Left lung (tissue), 10 donors: ENCODE results near the gene BCAT1. TPM values are rescaled to one million over a fixed set of nuclear protein-coding genes. Genes with fewer than 3 reads are reported as not detected.

Experiments
- ATAC-seq: fragments of 200-7000 bp; cut with Tn5 transposase; one replicate; pipeline ENCODE4 v1.9.1; 2020; ENCODE audit warnings: moderate library complexity
- DNase-seq, 4 donors: peaks; one replicate each; pipeline ENCODE4 v3.0.0-alpha.2; 2013 to 2020
- H3K27ac ChIP-seq, 2 donors: fragments of 200-600 bp; sonication (generic) in 1 of 2; one replicate each; pipeline versions ENCODE4 v1.5.0 to v1.8.0; 2020 to 2021
- H3K27me3 ChIP-seq, 2 donors: fragments of 200-600 bp; sonication (generic) in 1 of 2; one replicate each; pipeline versions ENCODE4 v1.5.0 to v1.8.0; 2020 to 2021
- H3K36me3 ChIP-seq, 2 donors: fragments of 200-600 bp; sonication (generic) in 1 of 2; one replicate each; pipeline versions ENCODE4 v1.5.0 to v1.8.0; 2020 to 2021
- H3K4me1 ChIP-seq, 2 donors: fragments of 200-600 bp; one replicate each; pipeline ENCODE4 v1.8.0; 2021
- H3K4me3 ChIP-seq, 2 donors: fragments of 200-600 bp; sonication (generic) in 1 of 2; one replicate each; pipeline versions ENCODE4 v1.5.0 to v1.8.0; 2020 to 2021; ENCODE audit warnings: mild to moderate bottlenecking in 1 of 2
- H3K9me3 ChIP-seq, 2 donors: fragments of 200-600 bp; sonication (generic) in 1 of 2; one replicate each; pipeline versions ENCODE4 v1.5.0 to v1.8.0; 2020 to 2021
- intact Hi-C, 2 donors: fragments of 100-400 bp; cut with DNase I; formaldehyde crosslinking; loops; one replicate each; pipeline versions ENCODE4 v1.11.2 to v1.14.2; 2022
- polyA plus RNA-seq, 6 donors: library from polyadenylated mRNA; unstranded; fragments of 120-200 nt; gene quantifications; one replicate each; pipeline ENCODE4 v1.2.1, GENCODE V29; 2013; ENCODE audit not compliant: insufficient read length in 6 of 6
- total RNA-seq, 2 donors: library from RNA; stranded (reverse); fragmentation: NEBNext Ultra II Directional; extraction: Animal tissue kit (Norgen Biotek cat#: 25700); gene quantifications; one replicate each; pipeline ENCODE4 v1.2.1, GENCODE V29; 2021
- TF ChIP-seq, protein P1 (sequence below), 2 donors: fragments of 200-600 bp; sonication (generic) in 1 of 2; IDR thresholded peaks; one replicate each; pipeline versions ENCODE4 v1.5.0 to v1.8.0; 2021; ENCODE audit warnings: antibody characterized with exemption in 2 of 2
- donor health status: DM: no; HTN: yes; CAD: no.
- donor health status: DM: no; HTN: no; CAD: no.

BCAT1 gene
- total and polyA plus RNA-seq, 8 donors, result 29.3 to 131 (median 39.5) TPM

- TF ChIP-seq, protein P1, sequence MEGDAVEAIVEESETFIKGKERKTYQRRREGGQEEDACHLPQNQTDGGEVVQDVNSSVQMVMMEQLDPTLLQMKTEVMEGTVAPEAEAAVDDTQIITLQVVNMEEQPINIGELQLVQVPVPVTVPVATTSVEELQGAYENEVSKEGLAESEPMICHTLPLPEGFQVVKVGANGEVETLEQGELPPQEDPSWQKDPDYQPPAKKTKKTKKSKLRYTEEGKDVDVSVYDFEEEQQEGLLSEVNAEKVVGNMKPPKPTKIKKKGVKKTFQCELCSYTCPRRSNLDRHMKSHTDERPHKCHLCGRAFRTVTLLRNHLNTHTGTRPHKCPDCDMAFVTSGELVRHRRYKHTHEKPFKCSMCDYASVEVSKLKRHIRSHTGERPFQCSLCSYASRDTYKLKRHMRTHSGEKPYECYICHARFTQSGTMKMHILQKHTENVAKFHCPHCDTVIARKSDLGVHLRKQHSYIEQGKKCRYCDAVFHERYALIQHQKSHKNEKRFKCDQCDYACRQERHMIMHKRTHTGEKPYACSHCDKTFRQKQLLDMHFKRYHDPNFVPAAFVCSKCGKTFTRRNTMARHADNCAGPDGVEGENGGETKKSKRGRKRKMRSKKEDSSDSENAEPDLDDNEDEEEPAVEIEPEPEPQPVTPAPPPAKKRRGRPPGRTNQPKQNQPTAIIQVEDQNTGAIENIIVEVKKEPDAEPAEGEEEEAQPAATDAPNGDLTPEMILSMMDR (IDR thresholded peaks at IDR 0.05), result no peak
- intact Hi-C loops, result no loop called here
- Histone ChIP-seq H3K9me3 (peaks cover 0 to 4% of the 10 kb centered on the region in 2 donors), H3K27me3 (no peaks in the 10 kb centered on the region), H3K4me1 (peaks cover 0 to 2% of the 10 kb centered on the region in 2 donors), H3K4me3 (no peak overlapping the region), H3K27ac (no peak overlapping the region), H3K36me3 (no peaks in the 10 kb centered on the region)
- DNase-seq (no peak), ATAC-seq (no peak)
Measured at GRCh38 chr12:24856541-24856940, 92.4 kb downstream of the BCAT1 start.

DNA sequence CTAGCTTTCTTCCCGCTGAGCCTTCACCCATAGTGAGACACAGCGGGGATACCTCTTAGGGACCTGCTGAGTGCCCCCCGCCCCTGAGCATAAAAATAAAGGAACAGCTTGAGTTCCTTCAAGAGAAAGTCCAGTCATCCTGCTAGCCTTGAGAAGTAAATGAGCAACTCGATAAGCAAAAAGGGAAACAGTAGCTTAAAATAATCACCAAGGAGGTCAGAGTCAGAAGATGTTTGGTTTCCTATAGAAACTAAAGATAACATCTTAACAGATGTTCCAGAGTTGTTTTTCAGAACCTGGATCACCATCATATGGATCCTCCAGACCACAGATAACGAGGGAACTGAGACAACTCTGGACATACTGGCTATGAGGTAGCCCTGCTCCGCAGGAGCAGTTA lies 94.0 kb downstream of the BCAT1 start:
- Histone ChIP-seq H3K36me3 (no peaks in the 10 kb centered on the region), H3K4me1 (no peaks in the 10 kb centered on the region), H3K27ac (no peak overlapping the region), H3K4me3 (no peak overlapping the region), H3K27me3 (no peaks in the 10 kb centered on the region), H3K9me3 (no peaks in the 10 kb centered on the region)
- ATAC-seq (no peak), DNase-seq (no peak)
- TF ChIP-seq, protein P1 (IDR thresholded peaks at IDR 0.05), result no peak
- intact Hi-C loops, result no loop called here

- TF ChIP-seq, protein P1 (IDR thresholded peaks at IDR 0.05), result no peak
- H3K9me3 ChIP-seq, result no peaks in the 10 kb centered on the region
- intact Hi-C loops, result no loop called here
- H3K27ac ChIP-seq, result no peak overlapping the region
- no peaks in the 10 kb centered on the region for H3K4me1 ChIP-seq
- no peak overlapping the region for H3K4me3 ChIP-seq
- DNase-seq, result no peak
- no peaks in the 10 kb centered on the region for H3K27me3 ChIP-seq
- ATAC-seq, result no peak
- peaks cover 0 to 4% of the 10 kb centered on the region in 2 donors for H3K36me3 ChIP-seq
Measured at GRCh38 chr12:24854017-24854416, 94.9 kb downstream of the BCAT1 start.

DNA sequence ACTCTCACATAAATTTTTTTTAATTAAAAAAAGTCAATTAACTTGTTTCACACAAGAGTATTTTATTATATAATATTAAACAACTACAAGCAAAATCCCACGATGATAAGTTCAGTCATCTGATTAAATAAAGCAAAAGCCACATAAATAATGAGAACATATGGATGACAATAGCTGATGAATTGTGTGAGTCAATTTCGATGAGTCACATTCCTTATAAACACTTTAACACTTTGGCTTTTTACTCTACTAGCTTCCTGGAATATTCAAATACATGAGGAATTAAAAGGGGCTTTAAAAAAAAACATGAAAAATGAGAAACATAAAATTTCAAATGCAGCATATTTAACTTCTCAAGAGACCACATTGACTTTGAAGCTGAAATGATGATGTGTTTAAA lies 95.3 kb downstream of the BCAT1 start:
- Histone ChIP-seq H3K9me3 (no peaks in the 10 kb centered on the region), H3K4me3 (no peak overlapping the region), H3K36me3 (peaks cover 0 to 7% of the 10 kb centered on the region in 2 donors), H3K27me3 (no peaks in the 10 kb centered on the region), H3K27ac (no peak overlapping the region), H3K4me1 (no peaks in the 10 kb centered on the region)
- intact Hi-C loops, result no loop called here
- TF ChIP-seq, protein P1 (IDR thresholded peaks at IDR 0.05), result no peak
- DNase-seq (no peak), ATAC-seq (no peak)

- Histone ChIP-seq H3K4me3 (no peak overlapping the region), H3K27me3 (no peaks in the 10 kb centered on the region), H3K9me3 (no peaks in the 10 kb centered on the region), H3K4me1 (no peaks in the 10 kb centered on the region), H3K27ac (no peak overlapping the region), H3K36me3 (peaks cover 0 to 7% of the 10 kb centered on the region in 2 donors)
- DNase-seq (no peak), ATAC-seq (no peak)
- TF ChIP-seq, protein P1 (IDR thresholded peaks at IDR 0.05), result no peak
- intact Hi-C loops, result no loop called here
Measured at GRCh38 chr12:24853094-24853493, 95.8 kb downstream of the BCAT1 start.
